SK-N-SH (cell line): ENCODE data around the gene NFRKB. TPM values are rescaled to one million over a fixed set of nuclear protein-coding genes. Genes with fewer than 3 reads are reported as not detected.

ENCODE experiments used
- CTCF ChIA-PET: fragments of 300-600, 350-600 bp; formaldehyde crosslinking; extraction: SDS; loops from one replicate; lab custom pipeline; 2021; lab: Yijun Ruan, JAX
- POLR2A ChIA-PET: fragments of 350-600 bp; sonication (Branson Sonifier 250); formaldehyde crosslinking; extraction: SDS; loops from one replicate; lab custom pipeline; 2020; ENCODE audit warnings: antibody characterized with exemption, inconsistent platforms; lab: Yijun Ruan, JAX
- DNase-seq: peaks from one replicate; pipeline ENCODE4 v3.0.0; 2012
- H2AFZ ChIP-seq: fragments of 200-600 bp; sonication (generic); 2 replicates; pipeline ENCODE4 v1.8.1; 2016; ENCODE audit warnings: antibody characterized with exemption, mild to moderate bottlenecking, low read depth
- H3F3A ChIP-seq: fragments of 200-600 bp; sonication (generic); replicated peaks from 2 replicates; pipeline ENCODE3; 2016; ENCODE audit warnings: antibody characterized with exemption, mild to moderate bottlenecking; ENCODE audit not compliant: insufficient read depth
- H3K27ac ChIP-seq, 2 experiments: fragments of 200-500 bp in 1 of 2; fragments of 200-600 bp in 1 of 2; sonication (Bioruptor generic) in 1 of 2; sonication (generic), shearing (Covaris generic) in 1 of 2; 2 replicates each; pipeline versions ENCODE4 v1.5.1 to v1.6.1; 2014 to 2016; ENCODE audit warnings: low read depth in 2 of 2, inconsistent platforms in 1 of 2, low read length in 1 of 2, mild to moderate bottlenecking in 1 of 2, mixed read lengths in 1 of 2
- H3K27me3 ChIP-seq: fragments of 200-600 bp; sonication (generic), shearing (Covaris generic); 2 replicates; pipeline ENCODE4 v1.6.1; 2016; ENCODE audit warnings: mixed run types; ENCODE audit not compliant: insufficient read depth
- H3K36me3 ChIP-seq, 2 experiments: fragments of 200-500 bp in 1 of 2; fragments of 200-600 bp in 1 of 2; sonication (Bioruptor generic) in 1 of 2; sonication (generic) in 1 of 2; replicated peaks in 1 of 2; 2 replicates each; pipeline versions ENCODE3 to v1.5.1; 2014 to 2016; ENCODE audit warnings: low read length in 1 of 2, mild to moderate bottlenecking in 1 of 2; ENCODE audit not compliant: insufficient read depth in 2 of 2, control insufficient read depth in 1 of 2
- H3K4me1 ChIP-seq, 2 experiments: fragments of 200-500 bp in 1 of 2; fragments of 200-600 bp in 1 of 2; sonication (Bioruptor generic) in 1 of 2; sonication (generic), shearing (Covaris generic) in 1 of 2; 2 replicates each; pipeline versions ENCODE4 v1.5.1 to v1.6.1; 2014 to 2016; ENCODE audit warnings: low read depth in 1 of 2, low read length in 1 of 2, mixed run types in 1 of 2; ENCODE audit not compliant: insufficient read depth in 2 of 2, control insufficient read depth in 1 of 2
- H3K4me2 ChIP-seq: fragments of 200-600 bp; sonication (generic), shearing (Covaris generic); 2 replicates; pipeline ENCODE4 v1.6.1; 2017; ENCODE audit warnings: mixed run types
- H3K4me3 ChIP-seq, 2 experiments: fragments of 200-500 bp in 1 of 2; fragments of 200-600 bp in 1 of 2; sonication (Bioruptor generic) in 1 of 2; sonication (generic), shearing (Covaris generic) in 1 of 2; 2 replicates each; pipeline versions ENCODE4 v1.5.1 to v1.8.1; 2014 to 2016; ENCODE audit warnings: low read depth in 2 of 2, inconsistent platforms in 1 of 2, low read length in 1 of 2, mild to moderate bottlenecking in 1 of 2, mixed read lengths in 1 of 2, moderate library complexity in 1 of 2
- H3K79me2 ChIP-seq: fragments of 200-600 bp; sonication (generic); 2 replicates; pipeline ENCODE4 v1.8.1; 2017; ENCODE audit warnings: mild to moderate bottlenecking; ENCODE audit not compliant: insufficient read depth
- H3K9ac ChIP-seq: fragments of 200-600 bp; sonication (generic); 2 replicates; pipeline ENCODE4 v1.6.1; 2017; ENCODE audit warnings: mixed run types
- H3K9me2 ChIP-seq: fragments of 200-600 bp; sonication (generic); 2 replicates; pipeline ENCODE4 v1.6.1; 2017; ENCODE audit warnings: mixed run types
- H3K9me3 ChIP-seq: fragments of 200-600 bp; sonication (generic); 2 replicates; pipeline ENCODE4 v1.6.1; 2017; ENCODE audit warnings: mixed run types, mild to moderate bottlenecking, moderate library complexity
- H4K20me1 ChIP-seq: fragments of 200-600 bp; sonication (generic); 2 replicates; pipeline ENCODE4 v1.6.1; 2017; ENCODE audit warnings: mild to moderate bottlenecking, mixed run types; ENCODE audit not compliant: insufficient read depth
- FOXJ3 ChIP-seq: sonication (generic); formaldehyde crosslinking; IDR thresholded peaks from 2 replicates; pipeline ENCODE4 v1.5.1; 2020; ENCODE audit warnings: mild to moderate bottlenecking, missing genetic modification reagents
- JUND ChIP-seq: IDR thresholded peaks from 2 replicates; pipeline ENCODE4 v1.4.0; 2012
- MAX ChIP-seq: IDR thresholded peaks from 2 replicates; pipeline ENCODE4 v1.4.0; 2012; ENCODE audit warnings: low read depth
- REST ChIP-seq: IDR thresholded peaks from 2 replicates; pipeline ENCODE4 v1.6.1; 2012; ENCODE audit warnings: mild to moderate bottlenecking, low read depth, low read length, moderate library complexity
- RXRA ChIP-seq: IDR thresholded peaks from 2 replicates; pipeline ENCODE4 v1.4.0; 2012; ENCODE audit warnings: low read depth, mild to moderate bottlenecking, borderline replicate concordance
- USF2 ChIP-seq: fragments of 150-350 bp; IDR thresholded peaks from 2 replicates; pipeline ENCODE4 v1.6.1; 2017; ENCODE audit warnings: antibody characterized with exemption, low read length, low read depth, borderline replicate concordance
- ZBTB33 ChIP-seq: IDR thresholded peaks from 2 replicates; pipeline ENCODE4 v1.4.0; 2012; ENCODE audit warnings: low read depth, borderline replicate concordance
- WGBS: methylation state at CpG from one replicate; pipeline ENCODE4 v1.1.6; 2017; ENCODE audit warnings: low lambda C conversion rate; 5-methylcytosine and 5-hydroxymethylcytosine counted together
- polyA plus RNA-seq, 3 experiments: library from polyadenylated mRNA; depleted of rRNA; stranded (reverse); fragments of >200 nt; gene quantifications; 2 replicates each; pipeline ENCODE4 v1.2.3, GENCODE V29; 2012

The NFRKB gene
- polyA plus RNA-seq, 1 of the 3 experiments (the other 2 are of a cell fraction): 13.5 TPM

- no peaks in the 10 kb centered on the region for H3K9me2 ChIP-seq
- no peaks in the 10 kb centered on the region for H3F3A ChIP-seq
- H3K4me2 ChIP-seq: no peak overlapping the region
- H2AFZ ChIP-seq: no peak overlapping the region
- H3K4me1 ChIP-seq: peaks cover 0 to 3% of the 10 kb centered on the region in 2 experiments; a peak in 1 of 4 replicates
- H3K27ac ChIP-seq: no peak overlapping the region
- ChIA-PET CTCF (interaction anchor here (2.1 kb wide), 1 partner anchor 193 kb away, joined by 5 read pairs; no protein-coding TSS in a partner anchor), POLR2A (interaction anchor here (0.6 kb wide), 1 partner anchor 16 kb away, joined by 4 read pairs; no protein-coding TSS in a partner anchor)
- H3K9me3 ChIP-seq: no peaks in the 10 kb centered on the region
- H3K4me3 ChIP-seq: no peak overlapping the region
- H3K9ac ChIP-seq: no peak overlapping the region
- no peak for DNase-seq
- TF ChIP-seq FOXJ3 (CRISPR knock-in tag): no peak
- H3K27me3 ChIP-seq: no peaks in the 10 kb centered on the region
- no peaks in the 10 kb centered on the region for H3K79me2 ChIP-seq
- peaks cover 0 to 7% of the 10 kb centered on the region in 2 experiments for H3K36me3 ChIP-seq
- H4K20me1 ChIP-seq: no peaks in the 10 kb centered on the region
- WGBS: 89% methylated on average over 4 of the region's 4 CpGs
These were observed 44.1 kb upstream of the NFRKB start for GRCh38 chr11:129939510-129939909.

- CTCF ChIA-PET: no interaction called here
- Histone ChIP-seq H3K27ac (no peak overlapping the region), H2AFZ (no peak overlapping the region), H3K27me3 (no peaks in the 10 kb centered on the region), H3K36me3 (peaks cover 0 to 7% of the 10 kb centered on the region in 2 experiments), H4K20me1 (no peaks in the 10 kb centered on the region), H3K9me2 (no peaks in the 10 kb centered on the region), H3K79me2 (no peaks in the 10 kb centered on the region), H3K9me3 (no peaks in the 10 kb centered on the region), H3K4me2 (no peak overlapping the region), H3F3A (no peaks in the 10 kb centered on the region), H3K9ac (no peak overlapping the region), H3K4me3 (no peak overlapping the region), H3K4me1 (peaks cover 0 to 8% of the 10 kb centered on the region in 2 experiments; a peak in 2 of 4 replicates)
- POLR2A ChIA-PET: interaction anchor here (0.6 kb wide), 1 partner anchor 16 kb away, joined by 4 read pairs; no protein-coding TSS in a partner anchor
- WGBS: 88% methylated on average over 5 of the region's 5 CpGs
- no peak for DNase-seq
- no peak for TF ChIP-seq USF2
- no peak for TF ChIP-seq RXRA
- TF ChIP-seq MAX: no peak
- no peak for TF ChIP-seq ZBTB33
- TF ChIP-seq REST: no peak
- TF ChIP-seq JUND: no peak
These were observed 43.4 kb upstream of the NFRKB start for GRCh38 chr11:129938764-129939163.
